Endothelial cell of umbilical vein (primary cell): Measurements from ENCODE around the gene PARP9. TPM values are rescaled to one million over a fixed set of nuclear protein-coding genes. Genes with fewer than 3 reads are reported as not detected.

Source experiments
- BruUV-seq: library from RNA; stranded (reverse); fragments of 400-500 nt; replicated peaks from 2 replicates; lab custom pipeline; 2021; lab: Mats Ljungman, UMichigan
- CTCF ChIA-PET: fragments of 300-600, 350-600 bp; sonication (Branson Sonifier 250); formaldehyde crosslinking; loops from one replicate; lab custom pipeline; 2021; ENCODE audit warnings: antibody characterized with exemption, inconsistent platforms; lab: Charles Lee
- POLR2A ChIA-PET: fragments of 300-600, 350-600 bp; sonication (Branson Sonifier 250); formaldehyde crosslinking; loops from one replicate; lab custom pipeline; 2021; ENCODE audit warnings: antibody characterized with exemption, inconsistent platforms; lab: Charles Lee
- DNase-seq: peaks from one replicate; pipeline ENCODE4 v3.0.0-alpha.2; 2011; ENCODE audit warnings: low read depth, low spot score
- FAIRE-seq: peaks from 2 replicates; lab custom pipeline; 2011; peaks lifted over from hg19 to GRCh38; lab: Jason Lieb, UNC
- H2AFZ ChIP-seq: 2 replicates; pipeline ENCODE4 v1.6.0; 2012; ENCODE audit warnings: low read depth, low read length, control low read depth, inconsistent platforms
- H3K27ac ChIP-seq: 2 replicates; pipeline ENCODE4 v1.5.1; 2011; ENCODE audit warnings: low read depth, mild to moderate bottlenecking, control low read depth, low read length, moderate library complexity; ENCODE audit not compliant: insufficient read depth
- H3K27me3 ChIP-seq, 2 experiments: 2 replicates each; pipeline versions ENCODE4 v1.6.0 to v1.6.1; 2011; ENCODE audit warnings: low read length in 2 of 2, mixed read lengths in 1 of 2; ENCODE audit not compliant: control insufficient read depth in 2 of 2, insufficient read depth in 2 of 2
- H3K36me3 ChIP-seq, 2 experiments: 2 replicates in 1 of 2; 3 replicates in 1 of 2; pipeline ENCODE4 v1.5.1; 2011; ENCODE audit warnings: low read length in 2 of 2, mild to moderate bottlenecking in 1 of 2, moderate library complexity in 1 of 2; ENCODE audit not compliant: control insufficient read depth in 2 of 2, insufficient read depth in 2 of 2; ENCODE audit errors: extremely low read depth in 1 of 2
- H3K4me1 ChIP-seq: 3 replicates; pipeline ENCODE4 v1.5.1; 2011; ENCODE audit warnings: mild to moderate bottlenecking, low read length; ENCODE audit not compliant: control insufficient read depth, insufficient read depth; ENCODE audit errors: extremely low read depth
- H3K4me2 ChIP-seq: 2 replicates; pipeline ENCODE4 v1.6.1; 2011; ENCODE audit warnings: low read length, control low read depth, mixed read lengths; ENCODE audit not compliant: insufficient read depth
- H3K4me3 ChIP-seq, 3 experiments: fragments of 200-600 bp in 1 of 3; sonication (generic), shearing (Covaris generic) in 1 of 3; replicated peaks in 1 of 3; 2 replicates each; pipeline ENCODE4 v1.5.1; 2011 to 2016; ENCODE audit warnings: control low read depth in 3 of 3, low read length in 3 of 3, mild to moderate bottlenecking in 2 of 3, inconsistent platforms in 1 of 3, low read depth in 1 of 3, moderate library complexity in 1 of 3; ENCODE audit not compliant: insufficient read depth in 1 of 3
- H3K79me2 ChIP-seq: 2 replicates; pipeline ENCODE4 v1.6.0; 2012; ENCODE audit warnings: low read length, inconsistent platforms; ENCODE audit not compliant: control insufficient read depth, insufficient read depth
- H3K9ac ChIP-seq: replicated peaks from 2 replicates; pipeline ENCODE3; 2011; ENCODE audit warnings: low read length, control low read depth; ENCODE audit not compliant: insufficient read depth; ENCODE audit errors: extremely low read depth
- H3K9me1 ChIP-seq: replicated peaks from 3 replicates; pipeline ENCODE4 v1.6.0; 2011; ENCODE audit warnings: mild to moderate bottlenecking, low read length; ENCODE audit not compliant: control insufficient read depth, insufficient read depth; ENCODE audit errors: extremely low read depth
- H3K9me3 ChIP-seq: replicated peaks from 2 replicates; pipeline ENCODE4 v1.5.1; 2012; ENCODE audit warnings: low read length, inconsistent platforms; ENCODE audit not compliant: control insufficient read depth, insufficient read depth
- H4K20me1 ChIP-seq: replicated peaks from 2 replicates; pipeline ENCODE3; 2011; ENCODE audit warnings: mild to moderate bottlenecking, low read length; ENCODE audit not compliant: control insufficient read depth, insufficient read depth; ENCODE audit errors: extremely low read depth
- EZH2 ChIP-seq: IDR thresholded peaks from 2 replicates; pipeline ENCODE4 v1.6.1; 2012; ENCODE audit warnings: borderline replicate concordance, low read depth, mild to moderate bottlenecking, moderate library complexity, low read length, inconsistent platforms; ENCODE audit not compliant: severe bottlenecking
- FOS ChIP-seq: IDR thresholded peaks from 2 replicates; pipeline ENCODE4 v1.6.1; 2011; ENCODE audit warnings: mild to moderate bottlenecking, low read length, moderate library complexity, borderline replicate concordance; ENCODE audit not compliant: insufficient read depth
- GATA2 ChIP-seq: IDR thresholded peaks from 2 replicates; pipeline ENCODE4 v1.7.0; 2011; ENCODE audit warnings: low read depth, mild to moderate bottlenecking, moderate library complexity, mixed read lengths, low read length; ENCODE audit not compliant: insufficient read length, insufficient read depth
- JUN ChIP-seq: IDR thresholded peaks from 2 replicates; pipeline ENCODE4 v1.6.1; 2011; ENCODE audit warnings: borderline replicate concordance, low read depth; ENCODE audit not compliant: insufficient read length, insufficient read depth
- MYC ChIP-seq: IDR thresholded peaks from one replicate; pipeline ENCODE4 v1.6.1; 2011; ENCODE audit warnings: mild to moderate bottlenecking, low read depth, low read length
- POLR2A ChIP-seq: IDR thresholded peaks from 2 replicates; pipeline ENCODE4 v1.6.1; 2012; ENCODE audit warnings: low read depth, mild to moderate bottlenecking, control low read depth, low read length
- POLR2AphosphoS5 ChIP-seq: IDR thresholded peaks from 2 replicates; pipeline ENCODE4 v1.6.1; 2012; ENCODE audit warnings: low read depth, mild to moderate bottlenecking, control low read depth, low read length, moderate library complexity; ENCODE audit not compliant: insufficient read depth
- dilution Hi-C: fragments of 300-500 bp; cut with MboI; formaldehyde crosslinking; loops from one replicate; pipeline ENCODE4 v1.15.0; 2019; ENCODE audit warnings: low sequenced_read_pairs; ENCODE audit not compliant: extremely low pct_ligation_motif_present
- intact Hi-C: fragments of 100-400 bp; cut with micrococcal nuclease; formaldehyde crosslinking; loops from one replicate; pipeline ENCODE4 v1.10.0; 2022
- polyA plus RNA-seq, 4 experiments: library from polyadenylated mRNA; depleted of rRNA in 3 of 4; stranded (reverse) in 3 of 4; unstranded in 1 of 4; fragments of >200 nt; gene quantifications; 2 replicates each; pipeline versions ENCODE4 v1.2.1 to v1.2.3, GENCODE V29; 2011 to 2012; ENCODE audit warnings: missing spikeins in 1 of 4
- total RNA-seq: library from RNA; stranded (reverse); gene quantifications from 2 replicates; pipeline ENCODE4 v1.2.3, GENCODE V29; 2021
- TF ChIP-seq, protein P1 (sequence below): IDR thresholded peaks from 2 replicates; pipeline ENCODE4 v1.6.1; 2011; ENCODE audit not compliant: insufficient read depth, insufficient read length
- TF ChIP-seq, protein P2 (sequence below), 2 donors: IDR thresholded peaks; 1 replicate in 1 of 2; 2 replicates in 1 of 2; pipeline ENCODE4 v1.5.1; 2011; ENCODE audit warnings: low read length in 2 of 2, mild to moderate bottlenecking in 2 of 2, moderate library complexity in 2 of 2, control low read depth in 1 of 2, inconsistent platforms in 1 of 2, low read depth in 1 of 2; ENCODE audit not compliant: insufficient read depth in 1 of 2; ENCODE audit errors: extremely low read depth in 1 of 2

PARP9 gene
- total and polyA plus RNA-seq, 2 donors (not counting 3 experiments of a cell fraction or from before 2014, with no cell fraction given): 10.1 to 12.5 TPM

DNA sequence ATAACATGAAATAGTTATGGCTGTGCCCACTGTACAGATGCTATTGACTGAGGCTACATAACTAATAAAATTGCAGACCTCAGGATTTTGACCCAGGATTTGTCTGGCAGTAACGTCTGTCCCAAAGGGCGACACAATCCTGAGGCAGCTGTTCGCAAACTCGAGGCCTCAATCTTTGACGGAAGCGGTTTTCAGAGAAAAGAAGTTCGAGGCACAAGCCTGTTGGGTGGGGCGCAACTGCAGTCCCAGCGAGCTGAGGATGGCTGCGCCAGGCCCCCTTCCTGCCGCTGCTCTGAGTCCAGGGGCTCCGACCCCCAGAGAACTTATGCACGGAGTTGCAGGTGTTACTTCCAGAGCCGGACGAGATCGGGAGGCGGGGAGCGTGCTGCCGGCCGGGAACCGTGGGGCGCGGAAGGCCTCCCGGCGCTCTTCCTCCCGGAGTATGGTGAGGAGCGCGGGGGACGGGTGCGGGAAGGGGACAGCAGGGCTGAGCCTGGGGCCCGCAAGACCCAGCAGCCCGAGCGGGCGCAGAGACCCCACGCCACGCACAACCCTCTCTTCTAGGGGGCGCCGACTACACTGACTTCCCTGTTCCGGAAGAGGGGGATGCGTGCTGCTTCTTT lies 13.4 kb upstream of the PARP9 start, which contains the start of gene PARP15:
TSS of gene PARP15 (plus strand) at position 242 of the 623 bp plus-strand sequence. CDS start at position 260, 18 bp downstream.
- no peak within 1 kb of the TSS for H3K27ac ChIP-seq
- H3K9ac ChIP-seq: peak within 1 kb of the TSS; percentile 48
- H3K79me2 ChIP-seq: no peaks in the 10 kb centered on the region
- H3K4me2 ChIP-seq: peak within 1 kb of the TSS; percentile 60
- dilution Hi-C loops: no loop called here
- FAIRE-seq (no peak), DNase-seq (peak; percentile 24)
- H3K4me3 ChIP-seq: peak within 1 kb of the TSS; percentile 39 to 56 (median 51)
- ChIA-PET POLR2A (no interaction called here), CTCF (no interaction called here)
- H2AFZ ChIP-seq: peak within 1 kb of the TSS; percentile 96
- BruUV-seq: no TSS peak
- H3K36me3 ChIP-seq: no peaks in the 10 kb centered on the region
- no peaks in the 10 kb centered on the region for H3K9me1 ChIP-seq
- no peaks in the 10 kb centered on the region for H4K20me1 ChIP-seq
- H3K9me3 ChIP-seq: no peaks in the 10 kb centered on the region
- no peaks in the 10 kb centered on the region for H3K27me3 ChIP-seq
- intact Hi-C loops: no loop called here
- TF ChIP-seq, protein P1, sequence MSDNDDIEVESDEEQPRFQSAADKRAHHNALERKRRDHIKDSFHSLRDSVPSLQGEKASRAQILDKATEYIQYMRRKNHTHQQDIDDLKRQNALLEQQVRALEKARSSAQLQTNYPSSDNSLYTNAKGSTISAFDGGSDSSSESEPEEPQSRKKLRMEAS: no peak
- TF ChIP-seq GATA2: no peak
- TF ChIP-seq POLR2A: no peak
- TF ChIP-seq MYC: no peak
- TF ChIP-seq JUN: no peak
- no peak for TF ChIP-seq POLR2AphosphoS5
- TF ChIP-seq, protein P2, sequence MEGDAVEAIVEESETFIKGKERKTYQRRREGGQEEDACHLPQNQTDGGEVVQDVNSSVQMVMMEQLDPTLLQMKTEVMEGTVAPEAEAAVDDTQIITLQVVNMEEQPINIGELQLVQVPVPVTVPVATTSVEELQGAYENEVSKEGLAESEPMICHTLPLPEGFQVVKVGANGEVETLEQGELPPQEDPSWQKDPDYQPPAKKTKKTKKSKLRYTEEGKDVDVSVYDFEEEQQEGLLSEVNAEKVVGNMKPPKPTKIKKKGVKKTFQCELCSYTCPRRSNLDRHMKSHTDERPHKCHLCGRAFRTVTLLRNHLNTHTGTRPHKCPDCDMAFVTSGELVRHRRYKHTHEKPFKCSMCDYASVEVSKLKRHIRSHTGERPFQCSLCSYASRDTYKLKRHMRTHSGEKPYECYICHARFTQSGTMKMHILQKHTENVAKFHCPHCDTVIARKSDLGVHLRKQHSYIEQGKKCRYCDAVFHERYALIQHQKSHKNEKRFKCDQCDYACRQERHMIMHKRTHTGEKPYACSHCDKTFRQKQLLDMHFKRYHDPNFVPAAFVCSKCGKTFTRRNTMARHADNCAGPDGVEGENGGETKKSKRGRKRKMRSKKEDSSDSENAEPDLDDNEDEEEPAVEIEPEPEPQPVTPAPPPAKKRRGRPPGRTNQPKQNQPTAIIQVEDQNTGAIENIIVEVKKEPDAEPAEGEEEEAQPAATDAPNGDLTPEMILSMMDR (IDR thresholded peaks at IDR 0.05; ENCODE audit: extremely low read depth in 1 of 2, insufficient read depth in 1 of 2, low read depth in 1 of 2, low read length in 2 of 2): no peak
- TF ChIP-seq FOS: no peak
- no peak for TF ChIP-seq EZH2
- peaks cover 14% of the 10 kb centered on the region for H3K4me1 ChIP-seq
